IPS-18a (cell line): Measurements from ENCODE around the gene SPOPL.

ENCODE experiments used
- H3K27ac ChIP-seq: one replicate; pipeline ENCODE4 v1.5.1; 2013; ENCODE audit warnings: low read length
- H3K27me3 ChIP-seq: one replicate; pipeline ENCODE4 v1.6.1; 2013; ENCODE audit warnings: mild to moderate bottlenecking, low read length; ENCODE audit not compliant: control insufficient read depth, insufficient read depth
- H3K36me3 ChIP-seq: one replicate; pipeline ENCODE4 v1.6.1; 2013; ENCODE audit warnings: low read depth, low read length; ENCODE audit not compliant: control insufficient read depth
- H3K4me1 ChIP-seq: one replicate; pipeline ENCODE4 v1.6.1; 2013; ENCODE audit warnings: low read depth, low read length; ENCODE audit not compliant: control insufficient read depth
- H3K4me3 ChIP-seq: one replicate; pipeline ENCODE4 v1.5.1; 2013; ENCODE audit warnings: low read length
- H3K9ac ChIP-seq: one replicate; pipeline ENCODE4 v1.6.1; 2013; ENCODE audit warnings: mild to moderate bottlenecking, low read length, moderate library complexity
- H3K9me3 ChIP-seq: one replicate; pipeline ENCODE4 v1.6.1; 2013; ENCODE audit warnings: low read depth, low read length; ENCODE audit not compliant: control insufficient read depth

The SPOPL gene

DNA sequence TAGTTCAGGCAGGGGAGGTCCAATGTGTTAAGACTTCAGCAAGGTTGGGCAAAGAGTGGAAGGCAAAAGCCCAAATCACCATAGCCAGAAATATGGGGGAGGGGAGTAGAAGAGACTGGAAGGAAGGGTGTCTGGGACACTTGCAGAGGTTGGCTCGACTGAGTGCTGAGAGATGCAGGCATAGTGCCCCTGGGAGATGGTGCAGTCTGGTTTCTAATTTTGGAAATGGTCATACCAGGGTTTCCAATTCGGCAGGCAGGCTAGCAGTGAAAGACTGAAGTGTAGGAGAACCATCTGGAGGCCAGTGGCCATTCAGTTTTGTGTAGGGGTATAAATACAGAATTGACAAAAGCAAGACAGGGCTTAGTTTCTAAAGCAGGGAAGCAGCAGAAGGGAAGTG, 6.2 kb upstream of the SPOPL start:
- no peaks in the 10 kb centered on the region for H3K4me1 ChIP-seq
- H3K9ac ChIP-seq: no peak overlapping the region
- no peaks in the 10 kb centered on the region for H3K9me3 ChIP-seq
- no peak overlapping the region for H3K27ac ChIP-seq
- no peak overlapping the region for H3K4me3 ChIP-seq
- H3K36me3 ChIP-seq: no peaks in the 10 kb centered on the region
- no peaks in the 10 kb centered on the region for H3K27me3 ChIP-seq

DNA sequence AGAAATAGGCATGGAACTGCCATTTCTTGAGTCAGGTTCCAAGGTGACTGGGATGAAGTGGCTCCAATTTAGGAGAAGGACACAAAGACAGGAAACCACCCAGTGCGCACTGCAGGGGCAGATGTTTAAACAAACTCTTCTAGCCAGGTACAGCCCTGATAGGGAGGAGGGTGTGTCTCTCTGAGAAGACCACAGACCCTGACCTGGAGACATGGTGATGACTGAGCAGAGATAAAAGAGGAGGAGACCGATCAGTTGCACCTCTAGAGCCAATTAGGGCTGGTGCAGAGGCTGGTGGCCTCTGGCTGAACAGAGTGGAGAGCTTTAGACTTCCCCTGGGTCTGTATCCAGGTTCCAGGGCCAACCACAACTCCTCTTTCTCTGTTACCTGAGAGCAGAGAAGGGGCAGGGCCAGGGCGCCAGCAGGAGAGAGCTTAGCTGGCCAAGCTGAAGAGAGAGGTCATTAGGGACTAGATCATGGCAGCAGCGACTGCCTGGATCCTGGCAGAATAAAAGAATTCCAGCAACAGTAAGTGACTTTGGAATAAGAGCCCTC, 5.4 kb upstream of the SPOPL start:
- Histone ChIP-seq H3K9ac (no peak overlapping the region), H3K9me3 (no peaks in the 10 kb centered on the region), H3K4me1 (no peaks in the 10 kb centered on the region), H3K27me3 (no peaks in the 10 kb centered on the region), H3K27ac (no peak overlapping the region), H3K4me3 (no peak overlapping the region), H3K36me3 (no peaks in the 10 kb centered on the region)

DNA sequence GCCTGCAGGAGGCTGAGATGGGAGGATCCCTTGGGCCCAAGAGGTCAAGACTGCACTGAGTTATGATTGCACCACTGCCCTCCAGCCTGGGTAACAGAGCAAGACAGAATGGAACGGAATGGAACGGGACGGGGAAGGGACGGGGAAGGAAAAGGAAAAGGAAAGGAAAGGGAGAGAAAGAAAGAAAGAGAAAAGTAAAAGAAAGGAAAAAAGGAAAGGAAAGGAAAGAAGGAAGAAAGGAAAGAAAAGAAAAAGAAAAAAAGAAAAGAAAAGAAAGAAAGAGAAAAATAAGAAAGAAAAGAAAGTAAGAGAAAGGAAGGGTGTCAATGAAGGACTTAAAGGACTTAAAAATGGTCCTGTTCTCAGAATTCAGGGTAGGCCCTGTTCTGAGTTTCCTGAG, 4.3 kb upstream of the SPOPL start:
- H3K27ac ChIP-seq: no peak overlapping the region
- H3K36me3 ChIP-seq: no peaks in the 10 kb centered on the region
- H3K4me1 ChIP-seq: no peaks in the 10 kb centered on the region
- no peak overlapping the region for H3K4me3 ChIP-seq
- H3K9ac ChIP-seq: no peak overlapping the region
- no peaks in the 10 kb centered on the region for H3K9me3 ChIP-seq
- no peaks in the 10 kb centered on the region for H3K27me3 ChIP-seq

DNA sequence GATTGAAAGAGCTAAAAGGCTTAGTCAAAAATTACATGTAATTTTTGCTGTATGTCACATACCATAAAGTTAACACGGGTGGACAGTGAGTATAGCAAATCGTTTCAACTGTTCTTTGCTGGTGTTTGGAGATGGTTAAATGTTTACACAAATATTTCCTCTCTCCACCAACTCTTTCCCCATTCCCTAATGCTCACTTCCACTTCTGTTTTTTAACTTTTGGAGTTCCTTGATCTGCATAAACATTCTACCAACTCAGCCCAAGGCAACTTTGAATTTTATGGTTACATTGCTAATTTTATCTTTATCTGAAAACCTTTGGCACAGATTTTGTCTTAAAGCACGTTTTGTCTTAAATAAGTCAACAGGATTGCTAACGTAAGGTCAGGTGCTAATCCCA, 1.9 kb upstream of the SPOPL start:
- Histone ChIP-seq H3K36me3 (no peaks in the 10 kb centered on the region), H3K27ac (no peak overlapping the region), H3K9ac (no peak overlapping the region), H3K9me3 (no peaks in the 10 kb centered on the region), H3K27me3 (no peaks in the 10 kb centered on the region), H3K4me3 (no peak overlapping the region), H3K4me1 (peaks cover 19% of the 10 kb centered on the region)

DNA sequence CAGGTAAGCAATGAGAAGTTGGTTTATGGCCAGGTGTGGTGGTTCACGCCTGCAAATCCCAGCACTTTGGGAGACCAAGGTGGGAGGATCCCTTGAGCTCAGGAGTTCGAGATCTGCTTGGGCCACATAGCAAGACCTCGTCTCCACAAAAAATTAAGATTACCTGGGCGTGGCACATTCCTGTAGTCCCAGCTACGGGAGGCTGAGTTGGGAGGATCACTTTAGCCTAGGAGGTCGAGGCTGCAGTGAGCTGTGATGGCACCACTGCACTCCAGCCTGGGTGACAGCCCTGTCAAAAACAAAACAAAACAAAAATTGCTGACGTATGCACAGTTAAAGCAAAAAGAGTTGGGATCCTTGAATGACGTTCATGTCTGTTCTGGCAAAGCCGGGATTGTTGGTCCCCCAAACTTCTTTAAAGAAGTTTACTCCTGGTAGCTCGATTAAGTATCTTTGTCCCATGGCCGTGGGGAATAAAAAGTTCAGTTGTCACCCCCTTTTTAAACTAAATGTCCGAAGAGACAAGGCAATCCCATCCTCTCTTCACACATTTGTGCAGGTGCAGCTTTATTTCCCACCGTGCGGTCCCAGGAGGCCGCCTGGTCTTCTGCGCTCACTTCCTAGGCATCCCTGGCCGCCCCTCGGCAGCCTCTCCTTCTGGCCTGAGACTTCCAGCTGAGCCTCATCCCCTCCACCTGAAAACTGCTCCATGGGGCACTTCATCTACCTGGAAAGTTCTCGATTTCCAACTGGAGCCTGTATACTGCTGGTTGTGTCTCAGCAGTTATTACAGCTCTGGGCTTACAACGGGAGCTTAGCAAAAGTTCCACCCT, 762 bp upstream of the SPOPL start:
- H3K36me3 ChIP-seq: no peaks in the 10 kb centered on the region
- H3K27me3 ChIP-seq: no peaks in the 10 kb centered on the region
- H3K27ac ChIP-seq: peak overlapping the region; percentile 47
- peak overlapping the region; percentile 73 for H3K4me3 ChIP-seq
- H3K9me3 ChIP-seq: no peaks in the 10 kb centered on the region
- peaks cover 19% of the 10 kb centered on the region for H3K4me1 ChIP-seq
- peak overlapping the region; percentile 79 for H3K9ac ChIP-seq

DNA sequence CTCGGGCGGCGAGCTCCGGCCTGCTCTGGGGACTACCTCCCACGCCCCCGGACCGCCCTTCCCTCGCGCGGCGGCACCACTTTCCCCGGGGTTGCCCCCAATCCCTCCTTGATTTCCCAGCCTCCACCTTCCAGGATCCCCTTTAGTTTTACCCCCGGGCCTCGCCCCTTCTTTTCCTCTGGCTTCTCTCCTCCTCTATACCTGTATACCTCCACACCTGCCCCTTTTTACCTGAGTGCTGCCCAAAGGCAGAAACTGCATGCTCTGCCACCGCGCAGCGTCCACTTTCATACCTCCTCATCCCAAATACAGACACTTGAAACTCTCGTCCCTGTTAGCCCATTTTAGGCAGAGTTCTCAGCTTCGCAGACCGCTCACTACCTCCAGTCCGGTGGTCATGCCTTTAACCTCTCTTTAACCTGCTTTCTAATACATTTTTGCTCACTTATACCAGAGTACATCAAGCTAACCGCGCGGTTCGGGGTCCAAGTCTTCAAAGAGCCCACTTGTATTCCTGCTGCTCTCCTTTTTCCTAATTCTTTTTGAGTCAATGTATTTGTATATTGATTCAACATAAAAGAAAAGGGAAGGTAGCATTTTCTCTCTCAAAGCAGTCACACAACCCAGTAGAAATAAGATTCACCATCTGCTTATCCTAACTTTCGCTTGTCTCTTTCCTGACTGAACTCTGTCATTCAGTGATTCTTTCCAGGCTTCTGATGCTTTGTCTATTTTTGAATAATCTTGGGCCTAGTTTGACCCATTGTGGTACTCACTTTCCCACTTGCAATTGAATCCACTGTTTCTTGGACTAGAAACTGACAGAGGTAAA, 901 bp downstream of the SPOPL start:
- H3K27me3 ChIP-seq: no peaks in the 10 kb centered on the region
- H3K4me1 ChIP-seq: peaks cover 19% of the 10 kb centered on the region
- H3K4me3 ChIP-seq: peak overlapping the region; percentile 95
- H3K27ac ChIP-seq: peak overlapping the region; percentile 40
- H3K36me3 ChIP-seq: no peaks in the 10 kb centered on the region
- peak overlapping the region; percentile 85 for H3K9ac ChIP-seq
- no peaks in the 10 kb centered on the region for H3K9me3 ChIP-seq

DNA sequence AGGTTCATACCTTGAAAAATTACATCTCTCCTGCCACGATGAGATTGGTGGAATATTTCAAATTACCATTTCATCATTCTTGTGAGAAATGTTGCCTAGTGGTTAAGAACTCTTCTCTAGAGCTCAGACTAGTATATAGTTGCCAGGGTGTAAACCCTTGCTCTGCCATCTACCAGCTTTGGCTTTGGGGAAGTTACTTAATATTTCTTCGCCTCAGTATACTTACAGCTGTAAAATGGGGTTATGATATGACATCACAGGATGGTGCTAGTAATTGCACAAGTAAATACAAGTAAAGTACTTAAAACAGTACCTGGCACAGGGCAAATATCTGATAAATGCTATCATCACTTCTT, 1.5 kb downstream of the SPOPL start:
- Histone ChIP-seq H3K27ac (no peak overlapping the region), H3K4me3 (peak overlapping the region; percentile 95), H3K27me3 (no peaks in the 10 kb centered on the region), H3K9me3 (no peaks in the 10 kb centered on the region), H3K4me1 (peaks cover 19% of the 10 kb centered on the region), H3K36me3 (no peaks in the 10 kb centered on the region), H3K9ac (peak overlapping the region; percentile 85)

DNA sequence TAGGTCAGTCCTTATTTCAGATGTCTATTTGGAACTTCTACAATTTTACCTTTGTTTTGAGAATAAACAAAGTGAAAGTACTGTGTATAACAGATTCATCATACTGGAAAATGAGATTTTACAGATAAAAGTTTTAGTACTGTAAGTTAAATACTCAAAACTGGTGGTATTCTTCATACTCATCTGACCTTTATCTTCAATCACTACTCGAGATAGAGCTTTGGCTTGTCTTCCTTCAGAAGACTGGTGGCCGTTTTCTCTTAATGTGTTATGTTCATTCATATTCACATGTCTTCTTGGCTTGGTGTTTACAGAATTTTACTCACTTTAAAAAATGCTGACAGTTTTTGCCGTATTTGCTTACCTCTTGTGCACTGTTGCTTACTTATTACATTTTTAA, 2.1 kb downstream of the SPOPL start:
- H3K27ac ChIP-seq: no peak overlapping the region
- peak overlapping the region; percentile 95 for H3K4me3 ChIP-seq
- H3K36me3 ChIP-seq: no peaks in the 10 kb centered on the region
- H3K27me3 ChIP-seq: no peaks in the 10 kb centered on the region
- H3K9ac ChIP-seq: no peak overlapping the region
- peaks cover 19% of the 10 kb centered on the region for H3K4me1 ChIP-seq
- H3K9me3 ChIP-seq: no peaks in the 10 kb centered on the region

DNA sequence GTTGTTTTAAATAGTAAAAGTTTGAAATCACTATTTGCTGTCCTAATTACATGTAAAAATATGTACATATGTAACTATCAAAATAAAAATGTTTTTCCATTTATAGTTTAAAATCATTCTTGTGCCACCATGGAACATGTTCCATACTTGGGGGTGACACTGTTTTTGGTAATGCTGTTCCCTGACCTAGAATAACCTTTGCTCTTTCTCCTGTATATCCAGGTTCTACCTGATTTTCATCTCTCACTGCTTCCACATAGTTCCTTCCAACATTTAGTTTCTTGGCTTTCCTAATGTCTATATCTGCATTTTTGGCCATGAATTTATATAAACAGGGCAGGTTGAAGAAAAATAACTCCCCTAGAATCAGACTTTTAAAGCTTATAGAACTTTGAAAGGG, 2.5 kb downstream of the SPOPL start:
- no peak overlapping the region for H3K27ac ChIP-seq
- no peaks in the 10 kb centered on the region for H3K9me3 ChIP-seq
- H3K9ac ChIP-seq: no peak overlapping the region
- peaks cover 19% of the 10 kb centered on the region for H3K4me1 ChIP-seq
- no peaks in the 10 kb centered on the region for H3K27me3 ChIP-seq
- no peaks in the 10 kb centered on the region for H3K36me3 ChIP-seq
- no peak overlapping the region for H3K4me3 ChIP-seq

DNA sequence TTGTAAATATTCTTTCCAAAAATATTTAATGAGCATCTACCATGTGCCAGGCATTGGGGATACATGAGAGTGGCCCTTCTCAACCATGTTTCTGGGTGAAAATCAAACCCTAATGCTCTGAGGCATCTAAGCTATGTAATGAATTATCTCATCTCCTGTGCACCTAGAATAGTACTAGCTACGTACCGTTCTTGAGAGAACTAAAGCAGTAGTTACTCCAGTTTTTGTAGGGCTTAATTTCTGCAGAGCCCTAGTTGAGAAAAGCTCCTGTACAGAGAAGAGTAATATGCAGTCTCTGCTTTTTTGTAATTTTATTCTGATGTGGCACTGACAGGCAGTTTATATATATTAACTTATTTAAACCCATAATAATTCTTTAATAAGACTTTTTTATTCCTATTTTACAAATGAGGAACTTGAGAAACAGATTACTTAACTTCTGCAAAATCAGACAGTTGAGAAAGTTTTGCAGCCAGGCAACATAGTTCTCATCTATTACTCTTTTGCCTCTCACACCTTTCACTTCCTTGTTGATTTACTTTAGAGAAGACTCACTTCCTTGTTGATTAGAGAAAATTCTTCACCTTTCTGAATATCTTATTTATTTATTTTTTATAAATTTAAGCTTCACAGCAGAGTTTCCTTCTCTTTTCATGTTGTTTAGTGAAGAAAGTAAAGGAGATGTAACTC, 3.1 kb downstream of the SPOPL start:
- no peak overlapping the region for H3K4me3 ChIP-seq

DNA sequence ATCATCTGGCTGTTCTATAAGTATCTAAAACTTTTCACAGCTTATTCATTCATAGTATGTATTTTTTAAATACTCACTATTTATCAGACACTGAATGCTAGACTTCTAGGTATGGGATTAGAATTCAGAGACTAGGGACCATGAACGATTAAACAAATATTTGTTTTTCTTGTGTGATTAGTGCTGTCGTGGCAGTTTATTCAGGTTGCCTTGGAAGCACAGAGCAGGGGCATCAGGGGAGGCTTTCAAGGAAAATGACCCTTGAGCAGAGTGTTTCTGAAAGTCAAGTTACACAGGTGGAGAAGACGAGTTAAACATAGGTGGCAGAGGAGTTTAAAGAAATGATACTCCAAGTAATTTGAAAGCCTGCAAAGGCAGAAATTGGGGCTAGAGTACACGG, 5.7 kb downstream of the SPOPL start:
- H3K4me1 ChIP-seq: peaks cover 19% of the 10 kb centered on the region
- H3K9me3 ChIP-seq: no peaks in the 10 kb centered on the region

More for the DNA sequence above, 3.1 kb downstream of the SPOPL start:
- no peaks in the 10 kb centered on the region for H3K9me3 ChIP-seq
- H3K4me1 ChIP-seq: peaks cover 19% of the 10 kb centered on the region
- H3K9ac ChIP-seq: no peak overlapping the region
- H3K36me3 ChIP-seq: no peaks in the 10 kb centered on the region
- H3K27ac ChIP-seq: no peak overlapping the region
- no peaks in the 10 kb centered on the region for H3K27me3 ChIP-seq

More for the DNA sequence above, 5.7 kb downstream of the SPOPL start:
- Histone ChIP-seq H3K27ac (no peak overlapping the region), H3K9ac (no peak overlapping the region), H3K36me3 (no peaks in the 10 kb centered on the region), H3K4me3 (no peak overlapping the region), H3K27me3 (no peaks in the 10 kb centered on the region)
